Cardiac fibroblast (primary cell): ENCODE measurements around the gene DNAH17.

Experiments used
- DNase-seq, 2 donors: peaks; one replicate each; pipeline versions ENCODE4 v3.0.0 to v3.0.0-alpha.2; 2010; ENCODE audit warnings: low read depth in 2 of 2
- H3K4me3 ChIP-seq, 2 donors: replicated peaks in 1 of 2; 1 replicate in 1 of 2; 2 replicates in 1 of 2; pipeline ENCODE4 v1.5.1; 2011; ENCODE audit warnings: low read depth in 2 of 2, low read length in 2 of 2, mild to moderate bottlenecking in 2 of 2, moderate library complexity in 1 of 2
- TF ChIP-seq, protein P1 (sequence below): IDR thresholded peaks from one replicate; pipeline ENCODE4 v1.5.1; 2011; ENCODE audit warnings: low read depth, mild to moderate bottlenecking, low read length, inconsistent platforms

Gene DNAH17

DNA sequence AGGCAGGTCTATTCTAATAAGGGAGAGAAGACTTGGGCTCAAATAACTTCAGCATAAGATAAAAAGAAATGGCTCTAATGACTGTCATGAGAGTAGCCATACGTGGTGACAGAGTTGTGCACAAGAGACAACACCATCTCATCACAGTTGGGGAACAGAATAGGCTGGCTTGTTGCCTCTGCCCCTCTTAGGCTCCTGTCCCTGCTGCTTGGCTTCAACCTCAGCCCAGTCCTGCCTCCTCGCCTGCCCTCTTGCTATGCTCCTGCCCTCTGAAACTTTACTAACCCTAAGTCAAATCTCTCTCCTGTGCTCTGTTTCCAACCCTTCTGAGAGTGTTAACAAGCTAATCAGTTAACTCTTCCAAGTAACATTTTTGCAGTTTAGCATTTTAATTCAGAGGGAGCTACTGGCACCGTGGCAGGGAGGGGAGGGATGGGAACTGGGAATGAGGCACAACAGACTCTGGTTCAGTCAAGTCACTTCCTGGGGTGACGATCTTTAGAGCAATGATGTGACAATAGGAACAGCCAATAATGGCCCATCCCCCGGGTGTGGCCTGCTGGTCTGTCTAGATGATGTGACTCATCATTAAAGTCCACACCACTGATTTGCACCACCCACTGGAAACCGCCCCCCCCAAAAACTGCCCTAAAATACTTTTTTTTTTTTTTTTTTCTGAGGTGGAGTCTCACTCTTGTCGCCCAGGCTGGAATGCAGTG is 35.5 kb downstream of the DNAH17 start:
- peak in 1 of 2 donors; percentile 64 for DNase-seq
- no peak overlapping the region for H3K4me3 ChIP-seq
- TF ChIP-seq, protein P1, sequence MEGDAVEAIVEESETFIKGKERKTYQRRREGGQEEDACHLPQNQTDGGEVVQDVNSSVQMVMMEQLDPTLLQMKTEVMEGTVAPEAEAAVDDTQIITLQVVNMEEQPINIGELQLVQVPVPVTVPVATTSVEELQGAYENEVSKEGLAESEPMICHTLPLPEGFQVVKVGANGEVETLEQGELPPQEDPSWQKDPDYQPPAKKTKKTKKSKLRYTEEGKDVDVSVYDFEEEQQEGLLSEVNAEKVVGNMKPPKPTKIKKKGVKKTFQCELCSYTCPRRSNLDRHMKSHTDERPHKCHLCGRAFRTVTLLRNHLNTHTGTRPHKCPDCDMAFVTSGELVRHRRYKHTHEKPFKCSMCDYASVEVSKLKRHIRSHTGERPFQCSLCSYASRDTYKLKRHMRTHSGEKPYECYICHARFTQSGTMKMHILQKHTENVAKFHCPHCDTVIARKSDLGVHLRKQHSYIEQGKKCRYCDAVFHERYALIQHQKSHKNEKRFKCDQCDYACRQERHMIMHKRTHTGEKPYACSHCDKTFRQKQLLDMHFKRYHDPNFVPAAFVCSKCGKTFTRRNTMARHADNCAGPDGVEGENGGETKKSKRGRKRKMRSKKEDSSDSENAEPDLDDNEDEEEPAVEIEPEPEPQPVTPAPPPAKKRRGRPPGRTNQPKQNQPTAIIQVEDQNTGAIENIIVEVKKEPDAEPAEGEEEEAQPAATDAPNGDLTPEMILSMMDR, result no peak

DNA sequence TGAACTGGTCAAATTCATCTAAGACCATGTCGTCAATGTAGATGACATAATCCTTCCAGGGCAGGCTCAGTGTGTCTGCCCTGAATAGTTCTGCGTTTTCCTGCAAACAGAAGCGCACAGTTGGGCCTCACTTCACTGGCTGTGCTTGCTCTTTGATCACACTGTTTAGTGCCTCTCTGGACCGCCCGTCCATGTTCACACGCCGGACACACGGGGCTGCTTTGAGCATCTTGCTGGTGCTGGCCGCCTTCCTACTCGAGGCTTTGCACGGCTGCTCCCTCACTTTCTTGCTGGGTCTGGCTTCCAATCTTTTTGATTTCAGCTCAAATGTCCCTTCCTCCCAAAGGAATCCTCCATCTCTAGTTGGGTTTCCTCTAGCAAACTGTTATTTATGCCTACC is 37.4 kb downstream of the DNAH17 start:
- TF ChIP-seq, protein P1, result no peak
- DNase-seq, result no peak
- H3K4me3 ChIP-seq, result no peak overlapping the region

DNA sequence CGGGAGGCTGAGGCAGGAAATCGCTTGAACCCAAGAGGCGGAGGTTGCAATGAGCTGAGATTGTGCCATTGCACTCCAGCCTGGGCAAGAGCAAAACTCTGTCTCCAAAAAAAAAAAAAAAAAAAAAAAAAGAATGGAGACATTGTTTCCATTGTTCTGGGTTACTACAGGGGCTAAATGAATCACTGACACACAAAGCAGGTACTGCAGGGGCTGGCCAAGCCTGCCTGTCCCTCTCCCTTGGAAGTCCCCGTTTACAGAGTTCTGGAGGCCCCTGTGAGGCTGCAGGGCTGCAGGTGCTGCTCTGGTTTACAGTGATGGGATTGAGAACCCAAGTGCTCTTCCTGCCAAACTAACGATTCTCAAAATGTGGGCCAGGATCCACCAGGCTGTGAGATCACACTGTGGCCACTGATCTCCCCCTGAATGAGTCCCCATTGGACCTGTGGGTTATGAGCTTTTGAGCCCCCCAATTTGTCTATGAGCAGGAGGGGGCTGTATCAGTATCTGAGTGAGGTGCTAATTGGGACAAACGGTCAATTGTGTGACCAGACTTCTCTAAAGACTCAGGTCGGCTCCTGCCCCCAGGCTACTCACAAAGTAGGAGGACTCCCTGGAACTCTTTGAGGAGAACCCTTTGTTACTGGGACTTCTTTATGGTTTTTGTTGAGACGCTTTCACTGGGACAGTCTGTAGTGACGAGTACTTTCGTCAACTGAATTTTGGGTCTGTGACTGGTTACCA is 39.0 kb downstream of the DNAH17 start:
- TF ChIP-seq, protein P1, result no peak
- no peak overlapping the region for H3K4me3 ChIP-seq
- DNase-seq, result peak in 1 of 2 donors; percentile 65

DNA sequence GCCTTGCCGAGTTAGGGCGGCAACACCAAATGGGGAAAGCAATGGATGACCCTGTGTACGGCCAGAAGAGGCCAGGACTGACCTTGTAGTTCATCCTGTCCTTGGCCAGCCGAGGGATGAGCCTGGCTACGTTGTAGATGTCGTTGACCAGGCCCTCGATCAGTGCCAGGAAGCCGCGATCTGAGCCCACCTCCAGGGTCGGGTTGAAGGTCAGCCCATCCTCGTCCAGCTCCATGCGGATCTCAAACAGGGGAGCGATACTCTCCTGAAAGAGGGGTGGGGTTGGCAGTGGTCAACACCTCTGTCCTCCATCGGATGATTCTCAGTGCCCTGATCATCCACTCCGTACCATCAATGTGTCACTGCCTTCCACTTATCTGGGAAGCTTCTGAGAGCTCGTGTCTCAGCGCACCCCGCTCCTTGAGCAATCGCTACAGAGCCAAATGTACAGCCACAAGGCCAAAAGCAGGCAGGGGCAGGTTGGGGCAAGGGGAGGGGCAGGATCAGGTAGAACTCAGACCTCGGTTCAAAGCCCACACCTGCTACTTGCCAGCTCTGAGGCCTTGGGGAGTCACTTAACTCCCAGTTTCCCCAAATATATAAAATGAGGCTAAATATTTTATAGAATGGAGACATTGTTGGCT is 39.9 kb downstream of the DNAH17 start:
- no peak overlapping the region for H3K4me3 ChIP-seq
- TF ChIP-seq, protein P1, result no peak
- DNase-seq, result no peak

DNA sequence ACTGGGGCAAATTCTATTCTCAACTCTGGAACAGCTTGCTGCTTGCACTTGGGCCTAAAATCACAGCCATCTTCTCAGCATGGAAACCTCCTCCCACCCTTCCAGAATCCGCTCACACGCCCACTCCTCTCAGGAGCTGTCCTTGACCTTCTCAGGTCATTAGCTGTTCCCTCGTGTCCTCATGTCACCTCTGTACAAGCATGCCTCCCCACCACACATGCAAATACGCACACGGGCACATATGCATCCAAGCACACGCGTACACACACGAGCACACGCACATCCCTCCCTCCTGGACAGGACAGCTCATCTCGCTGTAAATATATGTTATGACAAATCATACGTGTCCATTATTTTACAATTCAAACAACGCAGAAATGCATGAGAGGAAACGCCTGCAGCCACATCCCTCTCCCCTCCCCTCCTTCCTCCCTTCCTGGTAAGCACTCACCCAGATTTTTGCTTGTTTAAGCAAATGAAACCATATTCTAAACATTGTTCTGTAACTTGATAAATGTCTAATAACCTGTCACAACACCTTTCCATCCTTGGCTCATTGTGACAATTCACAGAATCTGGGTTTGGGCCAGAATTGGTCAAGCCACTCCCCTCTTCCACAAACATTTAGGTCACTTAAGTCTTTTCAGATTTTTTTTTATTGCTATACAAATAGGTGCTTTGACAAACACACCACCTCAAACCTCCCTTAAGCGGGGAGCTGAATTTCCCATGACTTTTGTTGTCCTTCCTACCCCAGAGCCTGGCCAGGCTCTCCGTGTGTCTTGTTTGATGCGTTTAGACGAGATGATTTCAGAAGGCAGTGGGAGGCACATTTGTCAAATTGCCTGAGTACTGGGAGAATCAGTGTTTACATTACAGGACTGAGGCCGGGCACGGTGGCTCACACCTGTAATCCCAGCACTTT is 41.7 kb downstream of the DNAH17 start:
- TF ChIP-seq, protein P1, result no peak
- no peak overlapping the region for H3K4me3 ChIP-seq
- DNase-seq, result no peak
